HG03139 (cell line): ENCODE results near the gene NAA50.

ENCODE experiments used
- ATAC-seq: cut with Tn5 transposase; IDR thresholded peaks from one replicate; pipeline ENCODE4 v1.9.1; 2021; ENCODE audit not compliant: unreplicated experiment

NAA50 gene

GRCh38 chr3:113745756-113746547 lies at the start of gene NAA50:
Gene NAA50 (minus strand): TSS chr3:113746249. CDS start chr3:113745949, 300 bp downstream.
- peak; percentile 55 for ATAC-seq

GRCh38 chr3:113795693-113796092 lies 49.6 kb upstream of the NAA50 start:
- ATAC-seq, result no peak

GRCh38 chr3:113794526-113794925 lies 48.5 kb upstream of the NAA50 start:
- no peak for ATAC-seq

GRCh38 chr3:113791381-113791780 lies 45.3 kb upstream of the NAA50 start:
- no peak for ATAC-seq

- ATAC-seq, result no peak
These were observed 37.9 kb upstream of the NAA50 start for GRCh38 chr3:113783980-113784379.

- ATAC-seq, result no peak
These were observed 37.4 kb upstream of the NAA50 start for GRCh38 chr3:113783463-113783862.

- ATAC-seq, result no peak
These were observed 30.5 kb upstream of the NAA50 start for GRCh38 chr3:113776564-113776963.

- no peak for ATAC-seq
These were observed 29.5 kb upstream of the NAA50 start for GRCh38 chr3:113775516-113775915.

GRCh38 chr3:113773381-113773780 lies 27.3 kb upstream of the NAA50 start:
- ATAC-seq, result no peak

GRCh38 chr3:113771993-113772392 lies 25.9 kb upstream of the NAA50 start:
- no peak for ATAC-seq

GRCh38 chr3:113769551-113769950 lies 23.5 kb upstream of the NAA50 start:
- ATAC-seq, result peak; percentile 61

- ATAC-seq, result no peak
These were observed 18.6 kb upstream of the NAA50 start for GRCh38 chr3:113764698-113765097.

- no peak for ATAC-seq
These were observed 12.5 kb upstream of the NAA50 start for GRCh38 chr3:113758389-113759024.

- no peak for ATAC-seq
These were observed 8.6 kb upstream of the NAA50 start for GRCh38 chr3:113754494-113755159.

- no peak for ATAC-seq
These were observed 7.4 kb upstream of the NAA50 start for GRCh38 chr3:113753376-113753985.

GRCh38 chr3:113751141-113751540 lies 5.1 kb upstream of the NAA50 start:
- no peak for ATAC-seq

- no peak for ATAC-seq
These were observed 1.4 kb upstream of the NAA50 start for GRCh38 chr3:113747283-113748046.

- ATAC-seq, result peak; percentile 37
These were observed 666 bp upstream of the NAA50 start, which contains the start of gene ATP6V1A for GRCh38 chr3:113746548-113747282. Gene ATP6V1A (plus strand): TSS chr3:113747035. CDS start chr3:113778754, 31,719 bp downstream.

- ATAC-seq, result peak; percentile 49
These were observed 901 bp downstream of the NAA50 start for GRCh38 chr3:113744941-113745755.
